ENCODE measurements around the gene SSR3. TPM values are rescaled to one million over a fixed set of nuclear protein-coding genes. Genes with fewer than 3 reads are reported as not detected.

The SSR3 gene
- total RNA-seq, 5 donors from 2014 or later (not counting 1 experiment from before 2014, with no cell fraction given): 68.0 to 112 (median 92.0) TPM

GRCh38 chr3:156554515-156554841 lies 439 bp downstream of the SSR3 start:
- Mint-ChIP-seq H3K4me3 (peak overlapping the region; percentile 90 to 97 (median 96)), H3K27me3 (no peaks in the 10 kb centered on the region), H3K9me3 (no peaks in the 10 kb centered on the region), H3K27ac (peak overlapping the region; percentile 91 to 92), H3K4me1 (peaks cover 50 to 55% (median 53%) of the 10 kb centered on the region in 3 donors), H3K36me3 (peaks cover 24% of the 10 kb centered on the region)
- peaks cover 11 to 15% of the 10 kb centered on the region in 2 experiments for H3K4me1 ChIP-seq (ENCODE audit: control insufficient read depth in 1 of 2, extremely low read depth in 1 of 2, insufficient read depth in 2 of 2, low read length in 2 of 2)
- peak; percentile 9 to 25 (median 16) for ATAC-seq (replicated peaks in 1 of 4)
- peak in 1 of 35 experiments; percentile 18 for DNase-seq
- no peaks in the 10 kb centered on the region for H3K9me3 ChIP-seq
- WGBS (ENCODE audit: insufficient coverage): 0% methylated on average over 8 of the region's 11 CpGs
- POLR2A ChIA-PET: interaction anchor here (0.5 to 1.6 kb wide), 11 partner anchors 8 to 606 kb away, joined by 3 to 9 read pairs (median 4); partner anchors contain the start of gene CCNL1 (in 1 of the 2)
- peaks cover 3 to 11% of the 10 kb centered on the region in 2 donors for H3K36me3 ChIP-seq (ENCODE audit: control insufficient read depth in 2 of 2, extremely low read depth in 1 of 2, insufficient read depth in 1 of 2, low read length in 1 of 2)
- H3K27me3 ChIP-seq (replicated peaks in 1 of 2; ENCODE audit: control insufficient read depth in 2 of 2, extremely low read depth in 1 of 2, insufficient read depth in 2 of 2, low read length in 1 of 2): no peaks in the 10 kb centered on the region
- CTCF ChIA-PET: interaction anchor here (0.6 to 1.8 kb wide), 21 partner anchors 9 to 749 kb away, joined by 3 to 12 read pairs (median 4); partner anchors contain the start of genes C3orf33 (in 1 of the 2) and CCNL1 (in 1 of the 2)
- H3K4me3 ChIP-seq (ENCODE audit: control insufficient read depth in 1 of 2, extremely low read depth in 1 of 2, low read length in 1 of 2): peak overlapping the region; percentile 63 to 89
- H3K27ac ChIP-seq (ENCODE audit: low read length): peak overlapping the region; percentile 65

- CTCF ChIA-PET: interaction anchor here (0.6 to 1.7 kb wide), 13 partner anchors 11 to 748 kb away, joined by 3 to 12 read pairs (median 6); partner anchors contain the start of gene C3orf33 (in 1 of the 2)
- H3K27me3 ChIP-seq (replicated peaks in 1 of 2; ENCODE audit: control insufficient read depth in 2 of 2, extremely low read depth in 1 of 2, insufficient read depth in 2 of 2, low read length in 1 of 2): no peaks in the 10 kb centered on the region
- H3K36me3 ChIP-seq (ENCODE audit: control insufficient read depth in 2 of 2, extremely low read depth in 1 of 2, insufficient read depth in 1 of 2, low read length in 1 of 2): peaks cover 3 to 15% of the 10 kb centered on the region in 2 donors
- Mint-ChIP-seq H3K36me3 (peaks cover 26% of the 10 kb centered on the region), H3K9me3 (no peaks in the 10 kb centered on the region), H3K4me1 (peaks cover 50 to 56% (median 55%) of the 10 kb centered on the region in 3 donors), H3K4me3 (peak overlapping the region; percentile 90 to 97 (median 96)), H3K27ac (peak overlapping the region; percentile 91 to 92), H3K27me3 (no peaks in the 10 kb centered on the region)
- ATAC-seq (replicated peaks in 1 of 4): no peak
- no peak overlapping the region for H3K27ac ChIP-seq (ENCODE audit: low read length)
- POLR2A ChIA-PET: interaction anchor here (0.6 to 1.4 kb wide), 9 partner anchors 8 to 607 kb away, joined by 3 to 8 read pairs (median 4); no protein-coding TSS in a partner anchor
- peak in 1 of 35 experiments; percentile 10 for DNase-seq
- WGBS (ENCODE audit: insufficient coverage): 22% methylated on average over 4 of the region's 11 CpGs
- peaks cover 11 to 15% of the 10 kb centered on the region in 2 experiments for H3K4me1 ChIP-seq (ENCODE audit: control insufficient read depth in 1 of 2, extremely low read depth in 1 of 2, insufficient read depth in 2 of 2, low read length in 2 of 2)
- no peaks in the 10 kb centered on the region for H3K9me3 ChIP-seq
- H3K4me3 ChIP-seq (ENCODE audit: control insufficient read depth in 1 of 2, extremely low read depth in 1 of 2, low read length in 1 of 2): peak overlapping the region; percentile 63 to 89
Observed at GRCh38 chr3:156553705-156554356, 1.1 kb downstream of the SSR3 start.

GRCh38 chr3:156552973-156553372 lies 1.9 kb downstream of the SSR3 start:
- ATAC-seq (replicated peaks in 1 of 4): no peak
- peaks cover 50 to 61% (median 58%) of the 10 kb centered on the region in 3 donors for H3K4me1 Mint-ChIP-seq
- peaks cover 31% of the 10 kb centered on the region for H3K36me3 Mint-ChIP-seq
- no peaks in the 10 kb centered on the region for H3K27me3 Mint-ChIP-seq
- no peak overlapping the region for H3K27ac Mint-ChIP-seq
- DNase-seq: no peak
- Histone ChIP-seq H3K36me3 (ENCODE audit: control insufficient read depth in 2 of 2, extremely low read depth in 1 of 2, insufficient read depth in 1 of 2, low read length in 1 of 2) (peaks cover 3 to 20% of the 10 kb centered on the region in 2 donors), H3K4me3 (ENCODE audit: control insufficient read depth in 1 of 2, extremely low read depth in 1 of 2, low read length in 1 of 2) (no peak overlapping the region), H3K27me3 (replicated peaks in 1 of 2; ENCODE audit: control insufficient read depth in 2 of 2, extremely low read depth in 1 of 2, insufficient read depth in 2 of 2, low read length in 1 of 2) (no peaks in the 10 kb centered on the region), H3K9me3 (no peaks in the 10 kb centered on the region), H3K4me1 (ENCODE audit: control insufficient read depth in 1 of 2, extremely low read depth in 1 of 2, insufficient read depth in 2 of 2, low read length in 2 of 2) (peaks cover 11 to 15% of the 10 kb centered on the region in 2 experiments), H3K27ac (ENCODE audit: low read length) (no peak overlapping the region)
- WGBS (ENCODE audit: insufficient coverage): no CpG with 5 or more reads among the region's 2 CpGs
- CTCF ChIA-PET: interaction anchor here in 1 of 2 donors (1.4 kb wide), 1 partner anchor 43 kb away, joined by 7 read pairs; no protein-coding TSS in a partner anchor
- H3K9me3 Mint-ChIP-seq: no peaks in the 10 kb centered on the region
- POLR2A ChIA-PET: interaction anchor here in 1 of 2 donors (0.7 kb wide), 1 partner anchor 393 kb away, joined by 4 read pairs; no protein-coding TSS in a partner anchor
- H3K4me3 Mint-ChIP-seq: peak overlapping the region; percentile 47 to 90 (median 50)

- H3K27ac ChIP-seq (ENCODE audit: low read length): no peak overlapping the region
- ChIA-PET CTCF (interaction anchor here in 1 of 2 donors (0.7 kb wide), 1 partner anchor 8 kb away, joined by 3 read pairs; no protein-coding TSS in a partner anchor), POLR2A (no interaction called here)
- no peaks in the 10 kb centered on the region for H3K27me3 ChIP-seq (replicated peaks in 1 of 2; ENCODE audit: control insufficient read depth in 2 of 2, extremely low read depth in 1 of 2, insufficient read depth in 2 of 2, low read length in 1 of 2)
- Mint-ChIP-seq H3K36me3 (peaks cover 40% of the 10 kb centered on the region), H3K4me3 (peak overlapping the region in 2 of 3 donors; percentile 10 to 90), H3K4me1 (peaks cover 58 to 73% (median 68%) of the 10 kb centered on the region in 3 donors), H3K27ac (no peak overlapping the region), H3K27me3 (no peaks in the 10 kb centered on the region), H3K9me3 (no peaks in the 10 kb centered on the region)
- H3K4me1 ChIP-seq (ENCODE audit: control insufficient read depth in 1 of 2, extremely low read depth in 1 of 2, insufficient read depth in 2 of 2, low read length in 2 of 2): peaks cover 11 to 15% of the 10 kb centered on the region in 2 experiments
- DNase-seq (no peak), ATAC-seq (replicated peaks in 1 of 4) (no peak)
- no peaks in the 10 kb centered on the region for H3K9me3 ChIP-seq
- no peak overlapping the region for H3K4me3 ChIP-seq (ENCODE audit: control insufficient read depth in 1 of 2, extremely low read depth in 1 of 2, low read length in 1 of 2)
- peaks cover 3 to 33% of the 10 kb centered on the region in 2 donors for H3K36me3 ChIP-seq (ENCODE audit: control insufficient read depth in 2 of 2, extremely low read depth in 1 of 2, insufficient read depth in 1 of 2, low read length in 1 of 2)
- no CpG with 5 or more reads among the region's 4 CpGs for WGBS (ENCODE audit: insufficient coverage)
Observed at GRCh38 chr3:156551746-156552145, 3.2 kb downstream of the SSR3 start.

DNA sequence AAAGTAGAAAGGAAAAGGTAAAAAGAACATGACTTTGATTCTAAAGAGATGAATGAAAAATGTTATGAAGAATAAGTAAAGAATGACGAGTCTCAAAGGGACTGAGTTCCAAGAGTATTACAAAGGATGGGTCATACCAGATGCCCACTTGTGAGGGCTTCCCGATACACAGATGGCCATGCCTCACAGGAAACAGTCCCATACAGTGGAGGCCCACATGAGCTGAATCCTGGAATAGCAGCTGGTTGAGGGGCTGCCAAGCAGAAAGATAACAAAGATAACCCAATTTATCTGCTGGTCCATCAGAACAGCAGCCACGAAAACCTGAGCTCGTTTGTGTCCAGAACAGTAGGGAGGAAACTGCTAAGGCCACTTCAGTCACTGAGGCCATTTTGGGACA lies 3.7 kb downstream of the SSR3 start:
- POLR2A ChIA-PET: no interaction called here

GRCh38 chr3:156548902-156549301 lies 6.0 kb downstream of the SSR3 start:
- Histone ChIP-seq H3K36me3 (ENCODE audit: control insufficient read depth in 2 of 2, extremely low read depth in 1 of 2, insufficient read depth in 1 of 2, low read length in 1 of 2) (peaks cover 3 to 57% of the 10 kb centered on the region in 2 donors), H3K4me1 (ENCODE audit: control insufficient read depth in 1 of 2, extremely low read depth in 1 of 2, insufficient read depth in 2 of 2, low read length in 2 of 2) (peaks cover 4 to 7% of the 10 kb centered on the region in 2 experiments), H3K4me3 (ENCODE audit: control insufficient read depth in 1 of 2, extremely low read depth in 1 of 2, low read length in 1 of 2) (no peak overlapping the region), H3K9me3 (no peaks in the 10 kb centered on the region), H3K27ac (ENCODE audit: low read length) (no peak overlapping the region), H3K27me3 (replicated peaks in 1 of 2; ENCODE audit: control insufficient read depth in 2 of 2, extremely low read depth in 1 of 2, insufficient read depth in 2 of 2, low read length in 1 of 2) (no peaks in the 10 kb centered on the region)
- ATAC-seq (replicated peaks in 1 of 4) (no peak), DNase-seq (no peak)
- ChIA-PET CTCF (interaction anchor here (0.6 to 1.6 kb wide), 6 partner anchors 8 to 588 kb away, joined by 3 to 5 read pairs (median 4); no protein-coding TSS in a partner anchor), POLR2A (interaction anchor here in 1 of 2 donors (0.7 kb wide), 1 partner anchor 1086 kb away, joined by 3 read pairs; no protein-coding TSS in a partner anchor)
- H3K4me3 Mint-ChIP-seq: no peak overlapping the region
- H3K27me3 Mint-ChIP-seq: no peaks in the 10 kb centered on the region
- 40% methylated on average over 1 of the region's 6 CpGs for WGBS (ENCODE audit: insufficient coverage)
- no peaks in the 10 kb centered on the region for H3K9me3 Mint-ChIP-seq
- no peak overlapping the region for H3K27ac Mint-ChIP-seq
- peaks cover 57% of the 10 kb centered on the region for H3K36me3 Mint-ChIP-seq
- H3K4me1 Mint-ChIP-seq: peaks cover 59 to 75% (median 62%) of the 10 kb centered on the region in 3 donors

More for the DNA sequence above, 3.7 kb downstream of the SSR3 start:
- Mint-ChIP-seq H3K27me3 (no peaks in the 10 kb centered on the region), H3K4me1 (peaks cover 63 to 78% (median 73%) of the 10 kb centered on the region in 3 donors), H3K9me3 (no peaks in the 10 kb centered on the region), H3K4me3 (peak overlapping the region in 1 of 3 donors; percentile 90), H3K36me3 (peaks cover 44% of the 10 kb centered on the region), H3K27ac (no peak overlapping the region)
- DNase-seq (no peak), ATAC-seq (replicated peaks in 1 of 4) (no peak)
- Histone ChIP-seq H3K27ac (ENCODE audit: low read length) (no peak overlapping the region), H3K27me3 (replicated peaks in 1 of 2; ENCODE audit: control insufficient read depth in 2 of 2, extremely low read depth in 1 of 2, insufficient read depth in 2 of 2, low read length in 1 of 2) (no peaks in the 10 kb centered on the region), H3K4me1 (ENCODE audit: control insufficient read depth in 1 of 2, extremely low read depth in 1 of 2, insufficient read depth in 2 of 2, low read length in 2 of 2) (peaks cover 11 to 15% of the 10 kb centered on the region in 2 experiments), H3K4me3 (ENCODE audit: control insufficient read depth in 1 of 2, extremely low read depth in 1 of 2, low read length in 1 of 2) (no peak overlapping the region), H3K36me3 (ENCODE audit: control insufficient read depth in 2 of 2, extremely low read depth in 1 of 2, insufficient read depth in 1 of 2, low read length in 1 of 2) (peaks cover 3 to 37% of the 10 kb centered on the region in 2 donors), H3K9me3 (no peaks in the 10 kb centered on the region)
- CTCF ChIA-PET: no interaction called here
- WGBS (ENCODE audit: insufficient coverage): 100% methylated on average over 4 of the region's 4 CpGs

All from T-cell (primary cell).